ENCODE results near the gene HECTD4. TPM values are rescaled to one million over a fixed set of nuclear protein-coding genes. Genes with fewer than 3 reads are reported as not detected.

Gene HECTD4
- polyA plus RNA-seq, 1 donor from 2014 or later, result 15.8 TPM

DNA sequence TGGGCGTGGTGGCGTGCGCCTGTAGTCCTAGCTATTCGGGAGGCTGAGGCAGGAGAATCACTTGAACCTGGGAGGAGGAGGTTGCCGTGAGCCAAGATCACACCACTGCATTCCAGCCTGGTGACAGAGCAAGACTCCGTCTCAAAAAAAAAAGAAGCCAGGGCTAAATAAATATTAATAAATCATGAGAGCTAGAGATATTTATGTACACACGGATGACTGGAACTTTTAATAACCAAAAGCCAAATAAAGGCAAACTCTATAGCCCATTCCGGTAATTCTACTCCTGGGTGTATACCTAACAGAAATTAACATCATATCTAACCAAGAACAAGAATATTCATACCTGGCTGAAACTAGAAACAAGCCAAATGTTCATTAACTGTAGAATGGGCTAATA lies 264.5 kb downstream of the HECTD4 start:
- TF ChIP-seq RAD21 (conservative IDR thresholded peaks at IDR 0.05), result no peak
- no peak for TF ChIP-seq CTCF (IDR thresholded peaks at IDR 0.05; ENCODE audit: poor library complexity, severe bottlenecking)
- TF ChIP-seq MXI1 (conservative IDR thresholded peaks at IDR 0.05; ENCODE audit: poor library complexity, severe bottlenecking), result no peak
- H3F3A ChIP-seq (ENCODE audit: insufficient read depth, low read length, poor library complexity, severe bottlenecking), result no peaks in the 10 kb centered on the region
- no peaks in the 10 kb centered on the region for H3K36me3 ChIP-seq (ENCODE audit: insufficient read depth, low read length)
- H3K79me2 ChIP-seq (replicated peaks; ENCODE audit: insufficient read depth, low read length), result no peaks in the 10 kb centered on the region
- no peaks in the 10 kb centered on the region for H4K20me1 ChIP-seq (ENCODE audit: insufficient read depth)
- no peaks in the 10 kb centered on the region for H3K27me3 ChIP-seq (ENCODE audit: insufficient read depth, low read depth, low read length)
- H3K27ac ChIP-seq (ENCODE audit: low read length), result peak overlapping the region; percentile 93
- H2AFZ ChIP-seq (ENCODE audit: low read depth, low read length), result no peak overlapping the region
- H3K9me2 ChIP-seq (ENCODE audit: insufficient read depth, low read length), result no peaks in the 10 kb centered on the region
- no peak overlapping the region for H3K4me2 ChIP-seq (ENCODE audit: low read length)
- H3K9ac ChIP-seq (ENCODE audit: low read length), result no peak overlapping the region
- no peaks in the 10 kb centered on the region for H3K9me3 ChIP-seq (ENCODE audit: low read length)
- no peak overlapping the region for H3K4me3 ChIP-seq (ENCODE audit: low read length)

- H3K4me2 ChIP-seq (ENCODE audit: low read length), result peak overlapping the region; percentile 91
- no peaks in the 10 kb centered on the region for H3F3A ChIP-seq (ENCODE audit: insufficient read depth, low read length, poor library complexity, severe bottlenecking)
- no peaks in the 10 kb centered on the region for H3K27me3 ChIP-seq (ENCODE audit: insufficient read depth, low read depth, low read length)
- no peaks in the 10 kb centered on the region for H3K9me2 ChIP-seq (ENCODE audit: insufficient read depth, low read length)
- peak overlapping the region; percentile 69 for H2AFZ ChIP-seq (ENCODE audit: low read depth, low read length)
- no peaks in the 10 kb centered on the region for H4K20me1 ChIP-seq (ENCODE audit: insufficient read depth)
- H3K36me3 ChIP-seq (ENCODE audit: insufficient read depth, low read length), result no peaks in the 10 kb centered on the region
- no peaks in the 10 kb centered on the region for H3K79me2 ChIP-seq (replicated peaks; ENCODE audit: insufficient read depth, low read length)
- no peaks in the 10 kb centered on the region for H3K9me3 ChIP-seq (ENCODE audit: low read length)
- TF ChIP-seq SMC3 (conservative IDR thresholded peaks at IDR 0.05; ENCODE audit: poor library complexity) (no peak), CTCF (IDR thresholded peaks at IDR 0.05; ENCODE audit: poor library complexity, severe bottlenecking) (no peak), EP300 (conservative IDR thresholded peaks at IDR 0.05; ENCODE audit: poor library complexity, severe bottlenecking) (peak; percentile 54), EZH2 (IDR thresholded peaks at IDR 0.05; ENCODE audit: borderline replicate concordance, insufficient read depth, low read length, poor library complexity, severe bottlenecking) (no peak), RAD21 (conservative IDR thresholded peaks at IDR 0.05) (peak; percentile 15), POLR2AphosphoS5 (IDR thresholded peaks at IDR 0.05) (peak; percentile 61), MXI1 (conservative IDR thresholded peaks at IDR 0.05; ENCODE audit: poor library complexity, severe bottlenecking) (peak; percentile 53)
- H3K4me3 ChIP-seq (ENCODE audit: low read length), result peak overlapping the region; percentile 55
- peak overlapping the region; percentile 93 for H3K27ac ChIP-seq (ENCODE audit: low read length)
- H3K9ac ChIP-seq (ENCODE audit: low read length), result peak overlapping the region; percentile 60
Observed at GRCh38 chr12:112116232-112117060, 265.8 kb downstream of the HECTD4 start.

All from neural cell (in vitro differentiated cells).